ENCODE measurements around the gene ZNF320. TPM values are rescaled to one million over a fixed set of nuclear protein-coding genes. Genes with fewer than 3 reads are reported as not detected.
"Not testable (repeated sequence)": the region's sequence is repeated elsewhere in the genome, so short reads cannot be mapped to it uniquely, and the experiment has no call there.

The ZNF320 gene
- total RNA-seq, 2 donors from 2014 or later = 14.6 to 20.9 TPM

DNA sequence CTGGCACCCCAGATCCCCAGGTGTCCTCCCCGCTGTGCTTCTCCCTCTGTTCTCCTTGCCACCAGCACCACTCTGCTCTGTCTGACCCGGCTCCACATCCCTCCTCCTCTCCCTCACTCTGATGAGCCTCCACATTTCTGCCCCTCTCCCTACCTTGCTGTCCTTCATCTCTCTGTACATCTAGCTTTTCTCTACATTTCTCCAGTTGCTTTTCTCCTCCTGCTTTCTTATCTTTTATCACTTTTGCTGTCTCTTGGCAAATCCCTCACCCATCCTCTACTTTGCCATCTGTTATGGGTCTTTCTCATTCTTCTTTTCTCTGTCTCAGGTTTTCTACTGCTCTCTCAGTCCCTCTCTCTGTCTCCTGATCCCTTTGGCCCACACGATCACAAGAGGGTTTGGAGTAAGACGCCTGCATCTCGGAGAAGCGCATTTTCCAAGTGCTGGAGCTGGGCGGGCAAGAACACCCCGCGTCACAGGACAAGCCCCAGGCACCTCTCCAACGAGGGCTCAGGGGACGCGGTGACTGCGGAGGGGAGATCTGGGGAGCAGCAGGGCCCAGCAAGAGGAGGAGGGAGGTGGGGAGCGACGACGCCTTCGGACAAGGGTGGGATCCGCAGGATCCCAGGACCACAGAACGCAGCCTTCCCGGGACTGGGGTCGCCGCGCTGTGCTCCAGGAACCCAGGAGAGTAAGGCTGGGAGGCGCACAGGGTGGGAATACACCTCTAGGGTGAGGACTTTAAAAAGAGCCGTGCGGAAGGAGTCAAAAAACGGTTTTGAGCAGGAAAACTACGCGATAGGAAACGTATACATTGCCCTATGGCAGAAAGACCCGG, 40.7 kb downstream of the ZNF320 start:
- peak; percentile 47 for ATAC-seq
- intact Hi-C loops (cut with DNase I, micrococcal nuclease); DNase-seq: not testable (repeated sequence)

Other genes starting within 250 kb of the ZNF320 start
- gene ZNF611, start 162.6 kb downstream of the ZNF320 start, total RNA-seq = 10 to 100 TPM; 13.1 to 15.6 TPM
- 10 to 100 TPM; 11.8 to 12.0 TPM for gene ZNF600, start 110.8 kb downstream of the ZNF320 start, total RNA-seq
- gene ZNF28, start 76.0 kb downstream of the ZNF320 start, total RNA-seq = 10 to 100 TPM; 20.2 to 24.2 TPM
- gene ZNF468, start 40.0 kb downstream of the ZNF320 start, total RNA-seq = 10 to 100 TPM; 16.0 to 23.4 TPM
- gene ZNF888, start 25.8 kb upstream of the ZNF320 start, total RNA-seq = 10 to 100 TPM; 11.4 to 18.3 TPM
- 10 to 100 TPM; 12.8 to 14.2 TPM for gene ZNF816, start 65.2 kb upstream of the ZNF320 start, total RNA-seq
- gene ERVV-1, start 116.3 kb upstream of the ZNF320 start, total RNA-seq = not detected
- gene ERVV-2, start 147.1 kb upstream of the ZNF320 start, total RNA-seq = not detected
- gene ZNF160, start 205.8 kb upstream of the ZNF320 start, total RNA-seq = 10 to 100 TPM; 20.4 to 21.2 TPM
- 1 to 10 TPM; 6.1 to 7.2 TPM for gene ZNF415, start 235.3 kb upstream of the ZNF320 start, total RNA-seq

All from left colon (tissue), 2 donors.